Natural killer cell treated with Interleukin-12 subunit alpha and Interleukin-12 subunit beta and Interleukin-15 and Interleukin-18, amount 100 ng/mL, for 72 hours (primary cell): ENCODE data around the gene KLK15. TPM values are rescaled to one million over a fixed set of nuclear protein-coding genes. Genes with fewer than 3 reads are reported as not detected.

ENCODE experiments used
- ATAC-seq, 2 donors: fragments of 150-1000 bp; cut with Tn5 transposase in 1 of 2; sonication (Bioruptor Pico), chemical (Tn5 transposase) in 1 of 2; 2 replicates each; pipeline ENCODE4 v1.10.0; 2021
- DNase-seq: peaks from one replicate; pipeline ENCODE4 v3.0.0; 2022; ENCODE audit warnings: low spot score
- H3K27ac Mint-ChIP-seq, 2 donors: 1 replicate in 1 of 2; 2 replicates in 1 of 2; pipeline ENCODE4 v1.8.0; 2022; ENCODE audit warnings: mixed read lengths in 2 of 2, mild to moderate bottlenecking in 1 of 2, moderate library complexity in 1 of 2
- H3K27me3 Mint-ChIP-seq, 2 donors: 1 replicate in 1 of 2; 2 replicates in 1 of 2; pipeline ENCODE4 v1.8.0; 2022; ENCODE audit warnings: mixed read lengths in 2 of 2
- H3K36me3 Mint-ChIP-seq: one replicate; pipeline ENCODE4 v1.8.0; 2022; ENCODE audit warnings: mixed read lengths
- H3K4me1 Mint-ChIP-seq, 2 donors: 1 replicate in 1 of 2; 2 replicates in 1 of 2; pipeline ENCODE4 v1.8.0; 2022; ENCODE audit warnings: low read depth in 2 of 2, mixed read lengths in 2 of 2, mild to moderate bottlenecking in 1 of 2
- H3K4me3 Mint-ChIP-seq: one replicate; pipeline ENCODE4 v1.8.0; 2022; ENCODE audit warnings: mixed read lengths
- H3K9me3 Mint-ChIP-seq: 2 replicates; pipeline ENCODE4 v1.8.0; 2022; ENCODE audit warnings: mixed read lengths
- total RNA-seq, 2 donors: library from RNA; stranded (reverse); gene quantifications; one replicate each; pipeline ENCODE4 v1.2.3, GENCODE V29; 2022

Gene KLK15
- total RNA-seq, 2 donors from 2014 or later = not detected

DNA sequence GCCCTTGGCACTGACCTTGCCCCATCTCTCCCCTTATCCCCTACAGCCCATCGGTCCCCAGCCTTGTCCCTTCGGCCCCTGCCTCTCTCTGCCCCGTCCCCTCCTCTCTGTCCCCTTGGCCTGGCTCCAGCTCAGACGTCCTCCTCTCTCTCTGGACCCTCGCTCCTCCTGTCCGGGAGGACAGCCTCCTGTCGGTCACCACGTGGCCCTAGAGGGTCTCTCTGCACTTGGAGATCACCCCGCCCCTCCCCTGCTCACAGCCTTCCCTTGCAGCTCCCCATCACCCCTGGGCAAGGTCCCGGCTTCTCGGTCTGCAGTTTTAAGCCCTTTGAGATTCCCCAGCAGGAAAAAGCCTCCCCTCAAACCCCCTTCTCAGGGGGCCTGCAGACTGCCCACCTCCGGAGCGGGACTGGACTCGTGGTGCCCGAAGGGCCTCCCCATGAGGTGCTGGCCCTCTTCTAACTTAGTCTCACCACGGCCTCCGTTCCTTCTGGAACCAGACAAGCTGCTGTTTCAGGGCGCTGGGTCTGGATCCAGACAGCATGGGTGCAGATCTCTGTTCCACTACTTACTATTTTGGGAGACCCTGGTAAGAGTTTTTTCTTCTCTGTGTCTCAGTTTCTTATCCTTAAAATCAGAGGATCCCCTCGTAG is 3.3 kb upstream of the KLK15 start:
- peaks cover 23 to 31% of the 10 kb centered on the region in 2 donors for H3K27me3 Mint-ChIP-seq
- no peaks in the 10 kb centered on the region for H3K9me3 Mint-ChIP-seq
- H3K4me3 Mint-ChIP-seq = peak overlapping the region; percentile 73

DNA sequence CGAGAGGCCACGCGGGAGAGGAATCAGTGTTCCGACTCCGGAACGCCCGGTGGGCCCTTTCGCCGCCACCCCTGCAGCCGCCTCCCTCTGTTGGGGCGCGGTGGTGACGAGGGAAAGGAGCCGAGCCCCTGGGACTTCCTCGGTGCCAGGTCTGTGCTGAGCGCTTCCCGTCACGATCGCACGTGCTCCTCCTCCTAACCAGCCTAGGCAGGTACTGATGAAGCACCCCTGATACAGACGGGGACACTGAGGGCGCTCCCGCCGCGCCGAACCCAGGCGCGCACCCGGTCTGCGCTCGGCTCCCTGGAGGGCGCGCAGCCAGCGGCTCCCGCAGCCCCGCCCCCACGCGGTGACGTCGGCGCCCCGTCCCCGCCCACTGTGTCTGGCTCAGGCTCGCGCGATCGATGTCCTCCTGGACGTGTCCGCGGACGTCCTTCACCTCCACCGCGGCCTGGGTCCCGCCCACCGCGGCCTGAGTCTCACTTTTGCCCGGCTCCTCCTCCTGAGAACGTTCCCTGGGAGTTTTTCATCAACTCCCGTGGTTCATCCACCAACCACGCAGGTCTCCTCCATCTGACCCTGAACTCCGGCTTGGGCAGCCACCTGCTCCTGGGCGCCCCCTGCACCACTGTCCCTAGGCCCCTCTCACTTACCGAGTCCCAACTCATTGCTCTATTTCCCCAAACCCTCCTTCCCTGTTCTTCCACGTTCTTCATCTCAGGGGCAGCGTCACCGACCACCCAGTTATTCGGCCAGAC is 2.6 kb upstream of the KLK15 start:
- H3K27me3 Mint-ChIP-seq = peaks cover 16 to 36% of the 10 kb centered on the region in 2 donors

More for the DNA sequence above, 3.3 kb upstream of the KLK15 start:
- Mint-ChIP-seq H3K27ac (no peak overlapping the region), H3K36me3 (no peaks in the 10 kb centered on the region), H3K4me1 (peaks cover 0 to 17% of the 10 kb centered on the region in 2 donors)
- DNase-seq = no peak
- ATAC-seq = no peak

GRCh38 chr19:50835103-50835784 is 1.9 kb upstream of the KLK15 start:
- peaks cover 16 to 37% of the 10 kb centered on the region in 2 donors for H3K27me3 Mint-ChIP-seq
- H3K27ac Mint-ChIP-seq = no peak overlapping the region
- no peak for ATAC-seq
- H3K9me3 Mint-ChIP-seq = no peaks in the 10 kb centered on the region
- no peaks in the 10 kb centered on the region for H3K36me3 Mint-ChIP-seq
- H3K4me1 Mint-ChIP-seq = peaks cover 0 to 17% of the 10 kb centered on the region in 2 donors
- peak overlapping the region; percentile 73 for H3K4me3 Mint-ChIP-seq
- DNase-seq = no peak

More for the DNA sequence above, 2.6 kb upstream of the KLK15 start:
- no peaks in the 10 kb centered on the region for H3K9me3 Mint-ChIP-seq
- ATAC-seq (peak; percentile 93 to 94), DNase-seq (peak; percentile 78)
- H3K4me1 Mint-ChIP-seq = peaks cover 0 to 17% of the 10 kb centered on the region in 2 donors
- no peaks in the 10 kb centered on the region for H3K36me3 Mint-ChIP-seq
- no peak overlapping the region for H3K27ac Mint-ChIP-seq
- H3K4me3 Mint-ChIP-seq = peak overlapping the region; percentile 73

- no peaks in the 10 kb centered on the region for H3K36me3 Mint-ChIP-seq
- H3K4me3 Mint-ChIP-seq = no peak overlapping the region
- peaks cover 16 to 34% of the 10 kb centered on the region in 2 donors for H3K27me3 Mint-ChIP-seq
- no peak for ATAC-seq
- DNase-seq = no peak
- no peak overlapping the region for H3K27ac Mint-ChIP-seq
- H3K4me1 Mint-ChIP-seq = peaks cover 0 to 17% of the 10 kb centered on the region in 2 donors
- no peaks in the 10 kb centered on the region for H3K9me3 Mint-ChIP-seq
These were observed 411 bp upstream of the KLK15 start for GRCh38 chr19:50833802-50834167.

GRCh38 chr19:50832666-50833065 is 708 bp downstream of the KLK15 start:
- ATAC-seq = no peak
- Mint-ChIP-seq H3K4me1 (peaks cover 0 to 14% of the 10 kb centered on the region in 2 donors), H3K4me3 (no peak overlapping the region), H3K27ac (no peak overlapping the region), H3K9me3 (no peaks in the 10 kb centered on the region), H3K36me3 (no peaks in the 10 kb centered on the region), H3K27me3 (peaks cover 21 to 30% of the 10 kb centered on the region in 2 donors)
- no peak for DNase-seq

DNA sequence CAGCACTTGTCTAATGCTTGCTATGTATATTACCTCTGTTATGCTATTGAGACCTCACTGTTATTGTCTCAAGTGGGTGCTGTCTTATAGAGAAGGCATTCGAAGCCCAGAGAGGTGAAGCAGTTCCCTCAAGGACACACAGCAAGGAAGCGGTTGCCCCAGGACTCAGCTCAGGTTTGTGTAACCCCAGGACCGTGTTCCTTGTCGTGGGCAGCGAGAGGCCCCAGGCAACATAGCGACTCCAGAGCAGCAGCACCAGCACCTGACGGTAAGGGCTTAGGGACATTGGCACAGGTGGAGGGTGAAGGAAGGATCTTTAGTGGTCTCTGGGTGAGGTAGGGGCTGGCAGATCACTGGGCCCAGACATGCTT is 2.4 kb downstream of the KLK15 start:
- Mint-ChIP-seq H3K4me1 (no peaks in the 10 kb centered on the region), H3K27ac (no peak overlapping the region), H3K4me3 (no peak overlapping the region), H3K27me3 (peaks cover 25% of the 10 kb centered on the region in 2 donors), H3K9me3 (no peaks in the 10 kb centered on the region), H3K36me3 (no peaks in the 10 kb centered on the region)
- no peak for ATAC-seq
- DNase-seq = no peak

- H3K4me1 Mint-ChIP-seq = no peaks in the 10 kb centered on the region
- H3K27me3 Mint-ChIP-seq = peaks cover 25 to 28% of the 10 kb centered on the region in 2 donors
These were observed 2.9 kb downstream of the KLK15 start for GRCh38 chr19:50830266-50831025.

DNA sequence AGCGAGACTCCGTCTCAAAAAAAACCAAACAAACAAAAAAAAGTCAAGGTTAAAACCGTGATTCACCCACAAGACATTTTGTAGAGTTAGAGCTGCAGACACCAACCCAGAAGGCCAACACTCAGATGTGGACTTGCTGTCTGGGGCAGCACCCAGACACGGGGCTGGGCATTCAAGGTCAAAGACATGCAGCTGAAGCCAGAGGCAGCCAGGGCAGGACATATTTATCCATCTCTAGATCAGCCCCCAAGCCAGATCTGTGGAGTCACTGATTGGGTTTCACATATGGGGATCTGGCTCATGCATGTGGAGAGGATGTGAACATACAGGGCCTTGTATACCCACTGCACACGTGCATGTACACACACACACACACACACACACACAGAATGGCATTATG is 3.6 kb downstream of the KLK15 start:
- H3K36me3 Mint-ChIP-seq = no peaks in the 10 kb centered on the region

More at GRCh38 chr19:50830266-50831025, 2.9 kb downstream of the KLK15 start:
- no peak for DNase-seq
- no peaks in the 10 kb centered on the region for H3K9me3 Mint-ChIP-seq
- no peaks in the 10 kb centered on the region for H3K36me3 Mint-ChIP-seq
- ATAC-seq = peak in 1 of 2 donors; percentile 26
- no peak overlapping the region for H3K4me3 Mint-ChIP-seq
- no peak overlapping the region for H3K27ac Mint-ChIP-seq

GRCh38 chr19:50827476-50827875 is 5.9 kb downstream of the KLK15 start:
- H3K4me3 Mint-ChIP-seq = no peak overlapping the region
- peaks cover 18 to 31% of the 10 kb centered on the region in 2 donors for H3K27me3 Mint-ChIP-seq
- no peak for DNase-seq
- no peak for ATAC-seq
- no peaks in the 10 kb centered on the region for H3K9me3 Mint-ChIP-seq
- no peaks in the 10 kb centered on the region for H3K4me1 Mint-ChIP-seq
- H3K36me3 Mint-ChIP-seq = no peaks in the 10 kb centered on the region
- H3K27ac Mint-ChIP-seq = no peak overlapping the region

More for the DNA sequence above, 3.6 kb downstream of the KLK15 start:
- no peaks in the 10 kb centered on the region for H3K4me1 Mint-ChIP-seq
- H3K27ac Mint-ChIP-seq = no peak overlapping the region
- peaks cover 25 to 28% of the 10 kb centered on the region in 2 donors for H3K27me3 Mint-ChIP-seq
- no peaks in the 10 kb centered on the region for H3K9me3 Mint-ChIP-seq
- DNase-seq (no peak), ATAC-seq (no peak)
- H3K4me3 Mint-ChIP-seq = no peak overlapping the region

DNA sequence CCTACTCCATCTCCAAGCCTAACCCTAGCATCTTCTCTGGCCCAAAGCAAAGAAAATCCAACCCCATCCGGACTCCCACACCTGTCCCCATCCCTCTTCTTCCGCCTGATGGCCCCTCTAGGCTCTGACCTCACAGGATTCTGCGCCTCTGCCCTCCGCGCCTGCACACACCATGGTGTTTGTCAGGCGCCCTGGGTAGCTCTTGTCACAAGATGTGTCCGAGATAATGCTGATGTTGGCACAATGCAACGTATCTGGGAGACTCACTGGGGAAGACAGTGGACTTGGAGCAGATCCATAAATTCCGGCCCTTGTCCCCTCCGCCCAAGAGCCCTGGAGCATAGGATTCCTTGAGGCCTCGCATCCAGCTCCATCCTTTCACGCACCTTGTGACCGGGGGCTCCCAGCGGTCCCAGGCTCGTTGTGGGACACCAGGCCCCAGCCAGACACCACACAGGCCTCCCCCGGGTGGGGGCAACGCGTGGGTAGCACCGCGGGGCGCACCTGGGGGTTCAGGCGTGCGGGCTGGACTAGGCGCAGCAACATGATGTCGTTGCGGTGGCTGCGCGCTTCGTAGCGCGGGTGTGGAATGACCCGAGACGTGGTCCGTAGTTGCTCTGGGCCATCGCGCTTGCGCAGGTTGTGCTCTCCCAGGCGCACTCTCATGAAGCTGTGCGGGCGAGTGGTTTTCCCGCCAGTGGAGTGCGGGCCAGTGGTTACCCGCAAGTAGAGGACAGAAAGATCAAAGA is 6.7 kb downstream of the KLK15 start:
- Mint-ChIP-seq H3K36me3 (no peaks in the 10 kb centered on the region), H3K27ac (no peak overlapping the region), H3K4me1 (no peaks in the 10 kb centered on the region), H3K4me3 (no peak overlapping the region), H3K27me3 (peaks cover 25 to 39% of the 10 kb centered on the region in 2 donors), H3K9me3 (no peaks in the 10 kb centered on the region)
- no peak for ATAC-seq
- DNase-seq = no peak

DNA sequence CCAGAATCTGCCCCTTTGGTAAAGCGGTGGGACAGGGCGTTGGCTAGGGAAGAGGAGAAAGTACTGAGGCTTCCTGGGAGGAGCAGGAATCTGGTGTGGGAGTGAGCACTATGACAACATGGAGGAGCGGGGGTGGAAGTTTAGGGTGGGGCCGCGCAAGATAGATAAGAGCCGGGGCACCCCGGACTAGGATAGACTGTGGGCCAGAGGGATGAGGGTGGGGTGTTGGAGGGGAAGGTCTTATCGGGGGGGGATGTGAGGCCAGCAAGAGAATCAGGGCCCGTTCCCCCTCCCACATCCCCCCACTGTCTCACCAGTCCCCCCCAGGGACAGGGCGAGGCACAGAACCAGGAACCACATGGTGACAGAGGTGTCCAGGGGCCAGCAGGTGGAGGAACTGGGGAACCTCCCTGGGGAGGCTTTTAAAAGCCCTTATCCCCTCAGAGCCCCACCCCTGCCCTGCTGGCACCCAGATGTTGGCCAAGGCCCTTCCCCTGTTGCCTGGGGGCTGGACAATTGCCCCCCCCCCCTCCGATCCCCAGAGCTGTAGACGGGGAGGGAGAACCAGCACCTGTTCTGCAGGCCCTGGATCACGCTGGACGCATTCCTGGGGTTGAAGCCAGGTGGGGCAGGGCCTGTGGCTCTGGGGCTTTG is 9.9 kb downstream of the KLK15 start, which contains the start of gene KLK1:
Gene KLK1 (minus strand): TSS at position 399 of the 654 bp plus-strand sequence. CDS start 39 bp downstream, at position 360.
- Mint-ChIP-seq H3K27ac (no peak within 1 kb of the TSS), H3K9me3 (no peaks in the 10 kb centered on the region), H3K27me3 (peaks cover 43 to 67% of the 10 kb centered on the region in 2 donors), H3K36me3 (no peaks in the 10 kb centered on the region), H3K4me1 (peaks cover 7 to 10% of the 10 kb centered on the region in 2 donors), H3K4me3 (no peak within 1 kb of the TSS)
- ATAC-seq = no peak
- no peak for DNase-seq

DNA sequence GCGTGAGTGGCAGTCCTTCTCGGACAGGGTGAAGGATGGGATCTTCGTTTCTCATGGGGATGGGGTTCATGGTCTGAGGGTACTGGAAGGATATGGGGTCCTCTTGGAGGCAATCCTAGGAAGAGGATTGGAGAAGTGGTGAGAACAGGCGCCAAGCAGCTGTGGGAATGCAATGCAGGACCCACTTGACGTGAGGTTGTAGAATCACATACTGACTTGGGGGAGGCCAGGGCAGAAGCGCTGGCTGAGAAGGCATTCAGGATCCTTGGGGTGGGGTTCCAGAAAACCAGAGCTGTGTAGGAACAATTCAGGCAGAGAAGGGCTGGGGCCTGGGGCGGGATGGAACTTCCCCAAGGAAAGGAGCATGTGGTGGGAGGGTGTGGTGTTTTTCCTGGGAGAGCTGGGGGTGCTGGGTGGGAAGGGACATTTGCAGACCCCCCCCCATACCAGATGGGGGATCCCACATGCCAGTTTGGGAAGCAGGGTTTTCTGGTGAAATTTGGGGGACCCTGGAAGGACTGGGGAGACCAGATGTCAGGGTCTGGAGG is 10.6 kb downstream of the KLK15 start:
- ATAC-seq = no peak
- peaks cover 43 to 63% of the 10 kb centered on the region in 2 donors for H3K27me3 Mint-ChIP-seq
- H3K4me3 Mint-ChIP-seq = no peak overlapping the region
- peaks cover 7 to 10% of the 10 kb centered on the region in 2 donors for H3K4me1 Mint-ChIP-seq
- no peak for DNase-seq
- no peaks in the 10 kb centered on the region for H3K36me3 Mint-ChIP-seq
- H3K9me3 Mint-ChIP-seq = no peaks in the 10 kb centered on the region
- no peak overlapping the region for H3K27ac Mint-ChIP-seq
